ENCODE data around the gene OMA1. TPM values are rescaled to one million over a fixed set of nuclear protein-coding genes. Genes with fewer than 3 reads are reported as not detected.
"Not testable (repeated sequence)": the region's sequence is repeated elsewhere in the genome, so short reads cannot be mapped to it uniquely, and the experiment has no call there.

Gene OMA1
- total and polyA plus RNA-seq, 2 of the 4 experiments (the other 2 are of a cell fraction): 5.9 to 6.4 TPM

DNA sequence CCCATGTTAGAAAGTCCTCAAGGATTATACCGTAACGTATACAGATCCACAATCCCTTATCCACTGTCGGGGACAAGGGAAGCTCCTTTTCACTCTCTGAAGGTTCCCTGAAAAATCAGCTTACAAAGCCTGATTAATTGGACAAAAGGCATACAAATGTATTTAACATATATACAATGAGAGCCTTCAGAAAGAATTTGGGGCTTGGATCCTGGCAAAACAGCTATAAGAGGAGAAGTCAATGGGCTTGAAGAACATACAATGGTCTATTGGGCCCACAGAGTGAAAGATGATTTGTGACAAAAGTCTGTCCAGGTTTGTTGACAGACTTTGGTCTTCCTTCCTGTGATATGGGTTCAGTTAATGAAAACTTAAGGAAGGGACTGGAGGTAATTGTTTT is 19.8 kb upstream of the OMA1 start:
- in situ Hi-C loops (cut with MboI; ENCODE audit: low sequenced_read_pairs) (no loop called here), intact Hi-C loops (cut with micrococcal nuclease) (no loop called here)
- no peak overlapping the region for H3K4me2 ChIP-seq (ENCODE audit: low read depth, low read length)

DNA sequence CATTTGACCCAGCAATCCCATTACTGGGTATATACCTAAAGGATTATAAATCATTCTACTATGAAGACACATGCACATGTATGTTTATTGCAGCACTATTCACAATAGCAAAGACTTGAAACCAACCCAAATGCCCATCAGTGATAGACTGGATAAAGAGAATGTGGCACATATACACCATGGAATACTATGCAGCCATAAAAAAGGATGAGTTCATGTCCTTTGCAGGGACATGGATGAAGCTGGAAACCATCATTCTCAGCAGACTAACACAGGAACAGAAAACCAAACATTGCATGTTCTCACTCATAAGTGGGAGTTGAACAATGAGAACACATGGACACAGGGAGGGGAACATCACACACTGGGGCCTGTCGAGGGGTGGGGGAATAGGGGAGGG is 17.2 kb upstream of the OMA1 start:
- H3K9me3 ChIP-seq (ENCODE audit: control insufficient read depth, insufficient read depth, low read length); BruUV-seq (replicated peaks); CTCF ChIA-PET; H3K27ac ChIP-seq (ENCODE audit: insufficient read depth, low read length); H3K4me2 ChIP-seq (ENCODE audit: low read depth, low read length); H4K91ac ChIP-seq (ENCODE audit: insufficient read depth, low read depth, low read length); intact Hi-C loops (cut with micrococcal nuclease); H3K23ac ChIP-seq (ENCODE audit: low read depth, low read length); H2BK5ac ChIP-seq (ENCODE audit: low read depth, low read length, poor library complexity, severe bottlenecking); dilution Hi-C loops (cut with HindIII; ENCODE audit: low sequenced_read_pairs, unreplicated experiment); H4K8ac ChIP-seq (ENCODE audit: low read depth in 2 of 2, low read length in 2 of 2); H2AK5ac ChIP-seq (ENCODE audit: low read depth, low read length); ATAC-seq (ENCODE audit: low read depth); H2AFZ ChIP-seq (replicated peaks; ENCODE audit: low read length, poor library complexity); H3K79me1 ChIP-seq (ENCODE audit: low read depth in 1 of 2, low read length in 2 of 2); in situ Hi-C loops (cut with MboI; ENCODE audit: low sequenced_read_pairs); POLR2A ChIA-PET (ENCODE audit: unreplicated experiment); H4K20me1 ChIP-seq (ENCODE audit: insufficient read depth, low read length); H3K18ac ChIP-seq (ENCODE audit: low read depth, low read length); H3K56ac ChIP-seq (ENCODE audit: extremely low read depth, insufficient read depth, low read length); H3K14ac ChIP-seq (replicated peaks; ENCODE audit: low read depth, low read length); H2BK20ac ChIP-seq (ENCODE audit: low read depth, low read length); H3K36me3 ChIP-seq (ENCODE audit: control insufficient read depth, insufficient read depth, low read length); H3K9me1 ChIP-seq (ENCODE audit: insufficient read depth, low read length); H4K5ac ChIP-seq (ENCODE audit: low read depth, low read length); H3K4me3 ChIP-seq (ENCODE audit: insufficient read depth, low read depth, low read length); H2AK9ac ChIP-seq (replicated peaks; ENCODE audit: low read depth, low read length, poor library complexity); H3K4ac ChIP-seq (ENCODE audit: low read depth, low read length); H3K4me1 ChIP-seq (ENCODE audit: control insufficient read depth, insufficient read depth, low read length); DNase-seq; H3K9ac ChIP-seq (ENCODE audit: low read depth, low read length); H2BK15ac ChIP-seq (ENCODE audit: low read depth, low read length); H2BK120ac ChIP-seq (ENCODE audit: low read depth, low read length): not testable (repeated sequence)
- WGBS, 2 experiments (ENCODE audit: extremely low coverage in 2 of 2, insufficient read length in 1 of 2): no CpG with 5 or more reads among the region's 1 CpG
- peaks cover 14% of the 10 kb centered on the region for H3K27me3 ChIP-seq (ENCODE audit: control insufficient read depth, insufficient read depth, low read length)

More for the DNA sequence above, 19.8 kb upstream of the OMA1 start:
- Histone ChIP-seq H3K9me1 (ENCODE audit: insufficient read depth, low read length) (no peaks in the 10 kb centered on the region), H3K27ac (ENCODE audit: insufficient read depth, low read length) (no peak overlapping the region), H2AK5ac (ENCODE audit: low read depth, low read length) (no peak overlapping the region), H3K23ac (ENCODE audit: low read depth, low read length) (no peak overlapping the region), H2AK9ac (replicated peaks; ENCODE audit: low read depth, low read length, poor library complexity) (no peak overlapping the region), H2BK20ac (ENCODE audit: low read depth, low read length) (no peak overlapping the region), H3K4ac (ENCODE audit: low read depth, low read length) (no peak overlapping the region), H4K8ac (ENCODE audit: low read depth in 2 of 2, low read length in 2 of 2) (no peak overlapping the region), H3K4me1 (ENCODE audit: control insufficient read depth, insufficient read depth, low read length) (no peaks in the 10 kb centered on the region), H4K20me1 (ENCODE audit: insufficient read depth, low read length) (no peaks in the 10 kb centered on the region), H3K56ac (ENCODE audit: extremely low read depth, insufficient read depth, low read length) (no peak overlapping the region), H4K5ac (ENCODE audit: low read depth, low read length) (no peak overlapping the region), H3K18ac (ENCODE audit: low read depth, low read length) (no peak overlapping the region), H2AFZ (replicated peaks; ENCODE audit: low read length, poor library complexity) (no peak overlapping the region), H4K91ac (ENCODE audit: insufficient read depth, low read depth, low read length) (no peak overlapping the region), H2BK120ac (ENCODE audit: low read depth, low read length) (no peak overlapping the region), H3K36me3 (ENCODE audit: control insufficient read depth, insufficient read depth, low read length) (no peaks in the 10 kb centered on the region), H2BK5ac (ENCODE audit: low read depth, low read length, poor library complexity, severe bottlenecking) (no peak overlapping the region), H3K79me1 (ENCODE audit: low read depth in 1 of 2, low read length in 2 of 2) (no peaks in the 10 kb centered on the region), H3K27me3 (ENCODE audit: control insufficient read depth, insufficient read depth, low read length) (peaks cover 28% of the 10 kb centered on the region), H3K4me3 (ENCODE audit: insufficient read depth, low read depth, low read length) (no peak overlapping the region), H3K14ac (replicated peaks; ENCODE audit: low read depth, low read length) (no peak overlapping the region), H2BK15ac (ENCODE audit: low read depth, low read length) (no peak overlapping the region), H3K9me3 (ENCODE audit: control insufficient read depth, insufficient read depth, low read length) (peaks cover 5% of the 10 kb centered on the region; the same call in 1 of the 2 replicates), H3K9ac (ENCODE audit: low read depth, low read length) (no peak overlapping the region)
- no peak for ATAC-seq (ENCODE audit: low read depth)
- TF ChIP-seq CHD1 (IDR thresholded peaks at IDR 0.05; ENCODE audit: low read depth, low read length): no peak
- TF ChIP-seq POLR2A (IDR thresholded peaks at IDR 0.05; ENCODE audit: low read depth, low read length): no peak
- TF ChIP-seq, protein P1, sequence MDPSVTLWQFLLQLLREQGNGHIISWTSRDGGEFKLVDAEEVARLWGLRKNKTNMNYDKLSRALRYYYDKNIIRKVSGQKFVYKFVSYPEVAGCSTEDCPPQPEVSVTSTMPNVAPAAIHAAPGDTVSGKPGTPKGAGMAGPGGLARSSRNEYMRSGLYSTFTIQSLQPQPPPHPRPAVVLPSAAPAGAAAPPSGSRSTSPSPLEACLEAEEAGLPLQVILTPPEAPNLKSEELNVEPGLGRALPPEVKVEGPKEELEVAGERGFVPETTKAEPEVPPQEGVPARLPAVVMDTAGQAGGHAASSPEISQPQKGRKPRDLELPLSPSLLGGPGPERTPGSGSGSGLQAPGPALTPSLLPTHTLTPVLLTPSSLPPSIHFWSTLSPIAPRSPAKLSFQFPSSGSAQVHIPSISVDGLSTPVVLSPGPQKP (IDR thresholded peaks at IDR 0.05; ENCODE audit: borderline replicate concordance, low read depth, low read length): no peak
- no peak for TF ChIP-seq RAD21 (IDR thresholded peaks at IDR 0.05; ENCODE audit: low read length)
- TF ChIP-seq MXI1 (IDR thresholded peaks at IDR 0.05; ENCODE audit: borderline replicate concordance, low read depth, low read length): no peak
- TF ChIP-seq MAFK (IDR thresholded peaks at IDR 0.05; ENCODE audit: low read depth, low read length): no peak
- no peak for TF ChIP-seq FOS (IDR thresholded peaks at IDR 0.05; ENCODE audit: low read depth, low read length)
- TF ChIP-seq CEBPB (IDR thresholded peaks at IDR 0.05; ENCODE audit: low read depth, low read length): no peak
- no peak for TF ChIP-seq NFE2L2 (IDR thresholded peaks at IDR 0.05; ENCODE audit: low read depth, low read length)
- no CpG with 5 or more reads among the region's 3 CpGs for WGBS, 2 experiments (ENCODE audit: extremely low coverage in 2 of 2, insufficient read length in 1 of 2)
- BruUV-seq (replicated peaks): no TSS peak
- dilution Hi-C loops (cut with HindIII; ENCODE audit: low sequenced_read_pairs, unreplicated experiment): no loop called here
- ChIA-PET CTCF (interaction anchor here (1.6 kb wide), 1 partner anchor 20 kb away, joined by 4 read pairs; the partner anchor contains the start of gene OMA1), POLR2A (ENCODE audit: unreplicated experiment) (no interaction called here)
- DNase-seq: no peak

Measured in IMR-90 (cell line).